Measurements from ENCODE around the gene NME2.

Gene NME2

DNA sequence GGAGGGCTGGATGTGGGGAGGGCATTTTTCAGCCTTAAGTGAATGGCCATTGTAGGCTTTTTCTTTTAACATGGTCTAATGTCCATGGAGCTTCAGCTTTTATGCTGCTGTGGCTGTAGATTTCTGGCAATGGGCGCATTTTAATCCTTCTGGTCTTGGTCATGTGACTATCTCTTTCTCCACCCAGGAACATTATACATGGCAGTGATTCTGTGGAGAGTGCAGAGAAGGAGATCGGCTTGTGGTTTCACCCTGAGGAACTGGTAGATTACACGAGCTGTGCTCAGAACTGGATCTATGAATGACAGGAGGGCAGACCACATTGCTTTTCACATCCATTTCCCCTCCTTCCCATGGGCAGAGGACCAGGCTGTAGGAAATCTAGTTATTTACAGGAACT is 4.7 kb upstream of the NME2 start:
- Histone ChIP-seq H3K79me2 (ENCODE audit: insufficient read depth, low read length) (peaks cover 29% of the 10 kb centered on the region), H4K20me1 (ENCODE audit: insufficient read depth, low read length) (peaks cover 4% of the 10 kb centered on the region; the same call in 1 of the 2 replicates), H2AFZ (ENCODE audit: low read depth, low read length) (no peak overlapping the region), H3K4me1 (ENCODE audit: insufficient read depth, low read length) (peaks cover 11% of the 10 kb centered on the region), H3K9me3 (ENCODE audit: insufficient read depth, low read length, severe bottlenecking) (no peaks in the 10 kb centered on the region), H3K4me3 (ENCODE audit: low read depth in 1 of 2, low read length in 2 of 2) (no peak overlapping the region), H3K9ac (ENCODE audit: low read depth, low read length) (no peak overlapping the region), H3K4me2 (ENCODE audit: insufficient read depth, low read length) (no peak overlapping the region), H3K27me3 (ENCODE audit: insufficient read depth, low read length, poor library complexity) (no peaks in the 10 kb centered on the region), H3K36me3 (ENCODE audit: insufficient read depth, low read length) (peaks cover 63% of the 10 kb centered on the region), H3K27ac (ENCODE audit: low read length) (no peak overlapping the region)
- TF ChIP-seq, protein P1, sequence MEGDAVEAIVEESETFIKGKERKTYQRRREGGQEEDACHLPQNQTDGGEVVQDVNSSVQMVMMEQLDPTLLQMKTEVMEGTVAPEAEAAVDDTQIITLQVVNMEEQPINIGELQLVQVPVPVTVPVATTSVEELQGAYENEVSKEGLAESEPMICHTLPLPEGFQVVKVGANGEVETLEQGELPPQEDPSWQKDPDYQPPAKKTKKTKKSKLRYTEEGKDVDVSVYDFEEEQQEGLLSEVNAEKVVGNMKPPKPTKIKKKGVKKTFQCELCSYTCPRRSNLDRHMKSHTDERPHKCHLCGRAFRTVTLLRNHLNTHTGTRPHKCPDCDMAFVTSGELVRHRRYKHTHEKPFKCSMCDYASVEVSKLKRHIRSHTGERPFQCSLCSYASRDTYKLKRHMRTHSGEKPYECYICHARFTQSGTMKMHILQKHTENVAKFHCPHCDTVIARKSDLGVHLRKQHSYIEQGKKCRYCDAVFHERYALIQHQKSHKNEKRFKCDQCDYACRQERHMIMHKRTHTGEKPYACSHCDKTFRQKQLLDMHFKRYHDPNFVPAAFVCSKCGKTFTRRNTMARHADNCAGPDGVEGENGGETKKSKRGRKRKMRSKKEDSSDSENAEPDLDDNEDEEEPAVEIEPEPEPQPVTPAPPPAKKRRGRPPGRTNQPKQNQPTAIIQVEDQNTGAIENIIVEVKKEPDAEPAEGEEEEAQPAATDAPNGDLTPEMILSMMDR (IDR thresholded peaks at IDR 0.05; ENCODE audit: borderline replicate concordance, extremely low read depth, low read length, poor library complexity, severe bottlenecking): no peak
- no peak for TF ChIP-seq EZH2 (IDR thresholded peaks at IDR 0.05; ENCODE audit: borderline replicate concordance, low read depth, low read length, severe bottlenecking)
- DNase-seq (no peak), ATAC-seq (ENCODE audit: insufficient read depth, low read depth) (no peak)

DNA sequence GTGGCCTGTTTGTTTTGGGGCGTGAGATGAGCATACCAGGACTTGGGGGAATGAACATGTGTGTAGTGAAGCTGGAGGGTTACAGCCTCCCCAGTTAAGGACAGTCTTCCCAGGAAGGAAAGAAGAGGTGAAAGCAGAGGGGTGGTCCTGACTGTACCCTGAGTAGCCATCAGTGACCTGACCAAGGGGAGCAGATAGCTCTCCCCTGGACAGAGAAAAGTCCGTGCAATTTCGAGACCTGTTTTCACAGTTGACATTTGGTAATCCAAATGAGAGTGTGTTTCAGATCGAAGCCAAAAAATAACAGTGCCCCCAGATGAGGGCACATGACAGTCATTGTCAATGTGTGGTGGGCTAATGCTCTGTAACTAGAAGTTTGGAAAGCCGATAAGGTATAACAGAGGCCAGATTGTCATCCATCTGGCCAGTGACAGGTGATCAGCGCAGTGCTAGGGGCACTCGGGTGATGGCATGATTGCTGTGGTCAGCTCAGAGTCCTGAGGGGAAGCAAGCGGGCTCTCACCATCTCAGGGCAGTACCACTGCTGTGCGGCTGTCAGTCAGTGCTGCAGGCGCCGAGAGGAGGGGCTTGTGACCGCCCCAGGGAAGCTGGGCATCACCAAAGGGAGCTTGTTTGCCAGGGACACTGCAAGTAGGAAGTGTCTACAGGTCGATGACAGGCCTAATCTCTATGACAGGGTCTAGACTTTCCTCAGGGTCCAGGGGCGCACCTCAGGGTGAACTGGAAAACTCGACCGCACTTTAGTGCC is 1.1 kb upstream of the NME2 start:
- DNase-seq (no peak), ATAC-seq (ENCODE audit: insufficient read depth, low read depth) (no peak)
- H3K27ac ChIP-seq (ENCODE audit: low read length): peak overlapping the region; percentile 87
- peak overlapping the region; percentile 97; the same call in 1 of the 2 replicates for H2AFZ ChIP-seq (ENCODE audit: low read depth, low read length)
- H3K36me3 ChIP-seq (ENCODE audit: insufficient read depth, low read length): peaks cover 55% of the 10 kb centered on the region
- peak overlapping the region; percentile 96 for H3K9ac ChIP-seq (ENCODE audit: low read depth, low read length)
- TF ChIP-seq, protein P1 (IDR thresholded peaks at IDR 0.05; ENCODE audit: borderline replicate concordance, extremely low read depth, low read length, poor library complexity, severe bottlenecking): no peak
- TF ChIP-seq EZH2 (IDR thresholded peaks at IDR 0.05; ENCODE audit: borderline replicate concordance, low read depth, low read length, severe bottlenecking): no peak
- H3K79me2 ChIP-seq (ENCODE audit: insufficient read depth, low read length): peaks cover 33% of the 10 kb centered on the region
- peak overlapping the region in 1 of 2 experiments; percentile 96; a peak in 2 of 4 replicates for H3K4me3 ChIP-seq (ENCODE audit: low read depth in 1 of 2, low read length in 2 of 2)
- H3K4me1 ChIP-seq (ENCODE audit: insufficient read depth, low read length): peaks cover 30% of the 10 kb centered on the region
- no peaks in the 10 kb centered on the region for H3K9me3 ChIP-seq (ENCODE audit: insufficient read depth, low read length, severe bottlenecking)
- H4K20me1 ChIP-seq (ENCODE audit: insufficient read depth, low read length): peaks cover 14% of the 10 kb centered on the region; the same call in 1 of the 2 replicates
- H3K27me3 ChIP-seq (ENCODE audit: insufficient read depth, low read length, poor library complexity): no peaks in the 10 kb centered on the region
- peak overlapping the region; percentile 89; the same call in 1 of the 2 replicates for H3K4me2 ChIP-seq (ENCODE audit: insufficient read depth, low read length)

DNA sequence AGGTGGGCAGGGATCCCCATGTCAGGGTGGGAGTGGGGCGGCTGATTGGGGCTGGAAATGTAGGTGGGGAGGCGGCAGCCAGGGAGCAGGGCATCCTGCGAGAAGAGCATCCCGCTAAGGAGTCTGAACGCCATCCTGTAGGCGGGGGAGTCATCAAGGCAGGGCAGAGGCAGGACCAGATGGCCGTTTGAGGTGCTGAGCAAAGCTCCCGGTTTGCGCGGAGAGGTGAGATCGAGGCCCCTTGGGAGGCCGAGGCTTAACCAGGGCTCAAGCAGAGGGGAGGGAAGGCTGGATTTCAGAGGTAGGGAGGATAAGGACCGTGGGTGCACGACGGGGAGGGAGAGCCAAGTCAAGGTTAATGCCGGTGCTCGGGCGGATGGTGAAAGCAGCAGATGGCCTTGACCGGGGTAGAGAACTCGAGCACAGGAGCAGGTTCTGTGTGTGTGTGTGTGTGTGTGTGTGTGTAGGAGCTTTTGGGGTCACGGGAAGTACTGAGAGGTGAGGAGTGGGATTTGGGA is 472 bp upstream of the NME2 start:
- Histone ChIP-seq H3K27me3 (ENCODE audit: insufficient read depth, low read length, poor library complexity) (no peaks in the 10 kb centered on the region), H3K9me3 (ENCODE audit: insufficient read depth, low read length, severe bottlenecking) (no peaks in the 10 kb centered on the region), H3K79me2 (ENCODE audit: insufficient read depth, low read length) (peaks cover 33% of the 10 kb centered on the region), H2AFZ (ENCODE audit: low read depth, low read length) (peak overlapping the region; percentile 97), H3K9ac (ENCODE audit: low read depth, low read length) (peak overlapping the region; percentile 96), H3K4me2 (ENCODE audit: insufficient read depth, low read length) (peak overlapping the region; percentile 89), H3K36me3 (ENCODE audit: insufficient read depth, low read length) (peaks cover 55% of the 10 kb centered on the region), H3K4me1 (ENCODE audit: insufficient read depth, low read length) (peaks cover 30% of the 10 kb centered on the region), H4K20me1 (ENCODE audit: insufficient read depth, low read length) (peaks cover 17% of the 10 kb centered on the region; the same call in 1 of the 2 replicates), H3K4me3 (ENCODE audit: low read depth in 1 of 2, low read length in 2 of 2) (peak overlapping the region; percentile 82 to 96; a peak in 3 of 4 replicates), H3K27ac (ENCODE audit: low read length) (peak overlapping the region; percentile 87)
- no peak for TF ChIP-seq EZH2 (IDR thresholded peaks at IDR 0.05; ENCODE audit: borderline replicate concordance, low read depth, low read length, severe bottlenecking)
- TF ChIP-seq, protein P1 (IDR thresholded peaks at IDR 0.05; ENCODE audit: borderline replicate concordance, extremely low read depth, low read length, poor library complexity, severe bottlenecking): no peak
- peak; percentile 38 for DNase-seq
- ATAC-seq (ENCODE audit: insufficient read depth, low read depth): peak; percentile 5

All from DND-41 (cell line).